A549 (cell line): ENCODE results near the gene TMEM125.

Experiments
- CEBPB ChIP-seq, 2 experiments: fragments of >200 bp in 1 of 2; sonication (Bioruptor Twin) in 1 of 2; formaldehyde crosslinking in 1 of 2; IDR thresholded peaks; 2 replicates each; pipeline ENCODE4 v1.6.1; 2012 to 2016
- EP300 ChIP-seq, 2 experiments: fragments of >200 bp; sonication (Bioruptor Twin); formaldehyde crosslinking; IDR thresholded peaks; 2 replicates in 1 of 2; 3 replicates in 1 of 2; pipeline ENCODE4 v1.6.1; 2016 to 2017
- JUN ChIP-seq, 2 experiments: fragments of >200 bp; sonication (Bioruptor Twin); formaldehyde crosslinking; IDR thresholded peaks; 2 replicates in 1 of 2; 3 replicates in 1 of 2; pipeline ENCODE4 v1.6.1; 2016 to 2017
- JUNB ChIP-seq: fragments of >200 bp; sonication (Bioruptor Twin); formaldehyde crosslinking; IDR thresholded peaks from 2 replicates; pipeline ENCODE4 v1.6.1; 2016
- RAD21 ChIP-seq, 2 experiments: fragments of >200 bp in 1 of 2; sonication (Bioruptor Twin) in 1 of 2; formaldehyde crosslinking in 1 of 2; IDR thresholded peaks in 1 of 2; conservative IDR thresholded peaks in 1 of 2; 2 replicates in 1 of 2; 3 replicates in 1 of 2; pipeline ENCODE4 v1.6.1; 2012 to 2018; ENCODE audit warnings: inconsistent platforms in 1 of 2
- SMC3 ChIP-seq: fragments of >200 bp; sonication (Bioruptor Twin); formaldehyde crosslinking; IDR thresholded peaks from 3 replicates; pipeline ENCODE4 v1.6.1; 2018; ENCODE audit warnings: inconsistent platforms
- SREBF2 ChIP-seq: fragments of 450-650 bp; IDR thresholded peaks from 2 replicates; pipeline ENCODE4 v1.6.1; 2014; ENCODE audit warnings: mild to moderate bottlenecking, moderate library complexity
- TF ChIP-seq, protein P1 (sequence below): fragments of >200 bp; sonication (Bioruptor Twin); formaldehyde crosslinking; IDR thresholded peaks from 3 replicates; pipeline ENCODE4 v1.5.1; 2016
- TF ChIP-seq, protein P2 (sequence below): IDR thresholded peaks from 2 replicates; pipeline ENCODE4 v1.6.1; 2012
- TF ChIP-seq, protein P3 (sequence below): fragments of 450-650 bp; IDR thresholded peaks from 2 replicates; pipeline ENCODE4 v1.6.1; 2014; ENCODE audit warnings: antibody characterized with exemption

DNA sequence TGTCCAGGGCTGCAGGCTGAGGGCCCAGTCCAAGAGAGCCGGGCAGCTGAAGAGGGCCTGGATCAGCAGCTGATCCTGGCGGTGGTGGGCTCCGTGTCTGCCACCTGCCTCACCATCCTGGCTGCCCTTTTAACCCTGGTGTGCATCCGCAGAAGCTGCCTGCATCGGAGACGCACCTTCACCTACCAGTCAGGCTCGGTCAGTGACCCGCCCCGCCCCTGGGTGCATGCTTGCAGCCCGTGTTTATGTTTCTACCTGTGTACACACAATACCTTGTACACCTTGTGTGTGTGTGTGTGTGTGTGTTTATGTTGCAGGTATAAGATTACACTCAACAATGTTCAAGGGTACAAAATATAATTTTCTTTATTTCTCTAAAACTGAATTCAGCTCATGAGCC, 44.0 kb downstream of the TMEM125 start:
- TF ChIP-seq, protein P1, sequence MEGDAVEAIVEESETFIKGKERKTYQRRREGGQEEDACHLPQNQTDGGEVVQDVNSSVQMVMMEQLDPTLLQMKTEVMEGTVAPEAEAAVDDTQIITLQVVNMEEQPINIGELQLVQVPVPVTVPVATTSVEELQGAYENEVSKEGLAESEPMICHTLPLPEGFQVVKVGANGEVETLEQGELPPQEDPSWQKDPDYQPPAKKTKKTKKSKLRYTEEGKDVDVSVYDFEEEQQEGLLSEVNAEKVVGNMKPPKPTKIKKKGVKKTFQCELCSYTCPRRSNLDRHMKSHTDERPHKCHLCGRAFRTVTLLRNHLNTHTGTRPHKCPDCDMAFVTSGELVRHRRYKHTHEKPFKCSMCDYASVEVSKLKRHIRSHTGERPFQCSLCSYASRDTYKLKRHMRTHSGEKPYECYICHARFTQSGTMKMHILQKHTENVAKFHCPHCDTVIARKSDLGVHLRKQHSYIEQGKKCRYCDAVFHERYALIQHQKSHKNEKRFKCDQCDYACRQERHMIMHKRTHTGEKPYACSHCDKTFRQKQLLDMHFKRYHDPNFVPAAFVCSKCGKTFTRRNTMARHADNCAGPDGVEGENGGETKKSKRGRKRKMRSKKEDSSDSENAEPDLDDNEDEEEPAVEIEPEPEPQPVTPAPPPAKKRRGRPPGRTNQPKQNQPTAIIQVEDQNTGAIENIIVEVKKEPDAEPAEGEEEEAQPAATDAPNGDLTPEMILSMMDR, result no peak
- TF ChIP-seq, protein P2, sequence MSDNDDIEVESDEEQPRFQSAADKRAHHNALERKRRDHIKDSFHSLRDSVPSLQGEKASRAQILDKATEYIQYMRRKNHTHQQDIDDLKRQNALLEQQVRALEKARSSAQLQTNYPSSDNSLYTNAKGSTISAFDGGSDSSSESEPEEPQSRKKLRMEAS, result no peak
- TF ChIP-seq JUNB, result no peak
- TF ChIP-seq, protein P3, sequence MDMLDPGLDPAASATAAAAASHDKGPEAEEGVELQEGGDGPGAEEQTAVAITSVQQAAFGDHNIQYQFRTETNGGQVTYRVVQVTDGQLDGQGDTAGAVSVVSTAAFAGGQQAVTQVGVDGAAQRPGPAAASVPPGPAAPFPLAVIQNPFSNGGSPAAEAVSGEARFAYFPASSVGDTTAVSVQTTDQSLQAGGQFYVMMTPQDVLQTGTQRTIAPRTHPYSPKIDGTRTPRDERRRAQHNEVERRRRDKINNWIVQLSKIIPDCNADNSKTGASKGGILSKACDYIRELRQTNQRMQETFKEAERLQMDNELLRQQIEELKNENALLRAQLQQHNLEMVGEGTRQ, result no peak
- TF ChIP-seq SREBF2, result no peak
- no peak for TF ChIP-seq RAD21 (conservative IDR thresholded peaks at IDR 0.05 in 1 of 2, IDR thresholded peaks at IDR 0.05 in 1 of 2)
- TF ChIP-seq SMC3, result no peak
- TF ChIP-seq JUN (IDR thresholded peaks at IDR 0.05), result no peak
- TF ChIP-seq EP300 (IDR thresholded peaks at IDR 0.05), result no peak
- TF ChIP-seq CEBPB (IDR thresholded peaks at IDR 0.05), result no peak
